SK-N-SH treated with all-trans-retinoic acid at 6 μM for 48 hours (cell line): ENCODE results near the gene SMC4.

ENCODE experiments used
- ATAC-seq: fragments of 200-7000 bp; cut with Tn5 transposase; 3 replicates; pipeline ENCODE4 v1.9.1; 2020; ENCODE audit warnings: mild to moderate bottlenecking, moderate library complexity
- ARNTL ChIP-seq: fragments of 450-650 bp; formaldehyde crosslinking; IDR thresholded peaks from 2 replicates; pipeline ENCODE4 v1.5.0; 2020; ENCODE audit warnings: low read depth, mild to moderate bottlenecking, moderate library complexity, borderline replicate concordance
- BACH2 ChIP-seq: fragments of 250-450 bp; sonication (Bioruptor Pico); IDR thresholded peaks from 2 replicates; pipeline ENCODE4 v1.9.0; 2021; ENCODE audit warnings: mild to moderate bottlenecking, borderline replicate concordance
- CSDC2 ChIP-seq: fragments of 250-450 bp; sonication (Bioruptor Pico); IDR thresholded peaks from 2 replicates; pipeline ENCODE4 v1.5.0; 2020; ENCODE audit warnings: mild to moderate bottlenecking, moderate library complexity
- ESRRG ChIP-seq: fragments of 250-450 bp; sonication (Bioruptor Pico); IDR thresholded peaks from 2 replicates; pipeline ENCODE4 v1.6.1; 2021; ENCODE audit warnings: mild to moderate bottlenecking
- ISL1 ChIP-seq: fragments of 250-450 bp; sonication (Bioruptor Pico); IDR thresholded peaks from 2 replicates; pipeline ENCODE4 v2.1.2; 2022; ENCODE audit warnings: mild to moderate bottlenecking, moderate library complexity
- OSR1 ChIP-seq: fragments of 250-450 bp; sonication (Bioruptor Pico); IDR thresholded peaks from 2 replicates; pipeline ENCODE4 v1.8.0; 2022; ENCODE audit warnings: moderate library complexity, mild to moderate bottlenecking, inconsistent platforms
- PPARA ChIP-seq: fragments of 250-450 bp; sonication (Bioruptor Pico); IDR thresholded peaks from 2 replicates; pipeline ENCODE4 v1.5.0; 2020; ENCODE audit warnings: mild to moderate bottlenecking, borderline replicate concordance
- RARB ChIP-seq: fragments of 250-450 bp; sonication (Bioruptor Pico); IDR thresholded peaks from 2 replicates; pipeline ENCODE4 v1.8.0; 2021; ENCODE audit warnings: mild to moderate bottlenecking, moderate library complexity
- SNAI2 ChIP-seq: fragments of 250-450 bp; sonication (Bioruptor Pico); IDR thresholded peaks from 2 replicates; pipeline ENCODE4 v1.5.0; 2020; ENCODE audit warnings: mild to moderate bottlenecking, moderate library complexity
- TCF4 ChIP-seq: fragments of 250-450 bp; sonication (Bioruptor Pico); IDR thresholded peaks from 2 replicates; pipeline ENCODE4 v1.8.0; 2021; ENCODE audit warnings: mild to moderate bottlenecking, moderate library complexity, borderline replicate concordance
- TOX ChIP-seq: fragments of 250-450 bp; sonication (Bioruptor Pico); IDR thresholded peaks from 2 replicates; pipeline ENCODE4 v1.8.0; 2021; ENCODE audit warnings: mild to moderate bottlenecking, moderate library complexity, borderline replicate concordance
- ZC3H10 ChIP-seq: fragments of 250-450 bp; sonication (Bioruptor Pico); IDR thresholded peaks from 2 replicates; pipeline ENCODE4 v1.5.1; 2021; ENCODE audit warnings: mild to moderate bottlenecking, moderate library complexity
- ZFP3 ChIP-seq: fragments of 250-450 bp; sonication (Bioruptor Pico); IDR thresholded peaks from 2 replicates; pipeline ENCODE4 v1.5.0; 2020; ENCODE audit warnings: mild to moderate bottlenecking, moderate library complexity
- ZFP30 ChIP-seq: fragments of 450-650 bp; formaldehyde crosslinking; IDR thresholded peaks from 2 replicates; pipeline ENCODE4 v1.5.0; 2022; ENCODE audit warnings: mild to moderate bottlenecking, moderate library complexity
- ZNF565 ChIP-seq: fragments of 450-650 bp; formaldehyde crosslinking; conservative IDR thresholded peaks from 2 replicates; pipeline ENCODE4 v1.5.0; 2020; ENCODE audit warnings: low read depth, mild to moderate bottlenecking, moderate library complexity
- ZNF70 ChIP-seq: fragments of 450-650 bp; formaldehyde crosslinking; IDR thresholded peaks from 2 replicates; pipeline ENCODE4 v1.5.0; 2020; ENCODE audit warnings: mild to moderate bottlenecking, moderate library complexity
- ZNF8 ChIP-seq: fragments of 450-650 bp; formaldehyde crosslinking; IDR thresholded peaks from 2 replicates; pipeline ENCODE4 v1.5.0; 2020; ENCODE audit warnings: mild to moderate bottlenecking, moderate library complexity
- TF ChIP-seq, protein P1 (sequence below): fragments of 250-450 bp; sonication (Bioruptor Pico); IDR thresholded peaks from 2 replicates; pipeline ENCODE4 v1.5.0; 2020; ENCODE audit warnings: mild to moderate bottlenecking, moderate library complexity
- TF ChIP-seq, protein P2 (sequence below): fragments of 250-450 bp; sonication (Bioruptor Pico); IDR thresholded peaks from 2 replicates; pipeline ENCODE4 v1.5.1; 2020; ENCODE audit warnings: low read depth, mild to moderate bottlenecking, moderate library complexity
- TF ChIP-seq, protein P3 (sequence below): fragments of 250-450 bp; sonication (Bioruptor Pico); IDR thresholded peaks from 2 replicates; pipeline ENCODE4 v1.8.0; 2021; ENCODE audit warnings: low read depth, mild to moderate bottlenecking, moderate library complexity, borderline replicate concordance
- TF ChIP-seq, protein P4 (sequence below): fragments of 250-450 bp; sonication (Bioruptor Pico); IDR thresholded peaks from 2 replicates; pipeline ENCODE4 v1.8.0; 2020; ENCODE audit warnings: mild to moderate bottlenecking, moderate library complexity, borderline replicate concordance
- TF ChIP-seq, protein P5 (sequence below): fragments of 250-450 bp; sonication (Bioruptor Pico); IDR thresholded peaks from 2 replicates; pipeline ENCODE4 v1.5.1; 2021; ENCODE audit warnings: mild to moderate bottlenecking, moderate library complexity

The SMC4 gene

DNA sequence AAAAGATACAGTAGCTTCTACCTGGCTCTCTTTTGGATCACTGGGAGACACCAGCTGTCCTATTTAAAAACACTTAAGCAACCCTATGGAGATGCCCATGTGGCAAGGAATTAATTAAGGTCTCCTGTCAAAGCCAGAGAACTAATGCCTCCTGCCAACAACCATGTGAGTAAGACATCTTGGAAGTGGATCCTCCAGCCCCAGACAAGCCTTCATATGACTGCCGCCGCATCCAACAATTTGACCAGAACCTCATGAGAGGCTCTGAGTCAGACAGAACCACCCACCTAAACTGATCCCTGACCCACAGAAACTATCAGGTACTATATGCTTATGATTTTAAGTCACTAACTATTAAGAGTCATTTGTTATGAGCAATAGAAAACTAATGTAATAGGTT, 22.8 kb upstream of the SMC4 start:
- TF ChIP-seq BACH2, result no peak
- TF ChIP-seq, protein P1, sequence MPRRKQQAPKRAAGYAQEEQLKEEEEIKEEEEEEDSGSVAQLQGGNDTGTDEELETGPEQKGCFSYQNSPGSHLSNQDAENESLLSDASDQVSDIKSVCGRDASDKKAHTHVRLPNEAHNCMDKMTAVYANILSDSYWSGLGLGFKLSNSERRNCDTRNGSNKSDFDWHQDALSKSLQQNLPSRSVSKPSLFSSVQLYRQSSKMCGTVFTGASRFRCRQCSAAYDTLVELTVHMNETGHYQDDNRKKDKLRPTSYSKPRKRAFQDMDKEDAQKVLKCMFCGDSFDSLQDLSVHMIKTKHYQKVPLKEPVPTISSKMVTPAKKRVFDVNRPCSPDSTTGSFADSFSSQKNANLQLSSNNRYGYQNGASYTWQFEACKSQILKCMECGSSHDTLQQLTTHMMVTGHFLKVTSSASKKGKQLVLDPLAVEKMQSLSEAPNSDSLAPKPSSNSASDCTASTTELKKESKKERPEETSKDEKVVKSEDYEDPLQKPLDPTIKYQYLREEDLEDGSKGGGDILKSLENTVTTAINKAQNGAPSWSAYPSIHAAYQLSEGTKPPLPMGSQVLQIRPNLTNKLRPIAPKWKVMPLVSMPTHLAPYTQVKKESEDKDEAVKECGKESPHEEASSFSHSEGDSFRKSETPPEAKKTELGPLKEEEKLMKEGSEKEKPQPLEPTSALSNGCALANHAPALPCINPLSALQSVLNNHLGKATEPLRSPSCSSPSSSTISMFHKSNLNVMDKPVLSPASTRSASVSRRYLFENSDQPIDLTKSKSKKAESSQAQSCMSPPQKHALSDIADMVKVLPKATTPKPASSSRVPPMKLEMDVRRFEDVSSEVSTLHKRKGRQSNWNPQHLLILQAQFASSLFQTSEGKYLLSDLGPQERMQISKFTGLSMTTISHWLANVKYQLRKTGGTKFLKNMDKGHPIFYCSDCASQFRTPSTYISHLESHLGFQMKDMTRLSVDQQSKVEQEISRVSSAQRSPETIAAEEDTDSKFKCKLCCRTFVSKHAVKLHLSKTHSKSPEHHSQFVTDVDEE (CRISPR knock-in tag), result no peak
- TF ChIP-seq RARB (CRISPR knock-in tag), result no peak
- TF ChIP-seq TCF4 (CRISPR knock-in tag), result no peak
- TF ChIP-seq ZFP3, result no peak
- ATAC-seq, result peak; percentile 54; the same call in 2 of the 3 replicates

- TF ChIP-seq, protein P2, sequence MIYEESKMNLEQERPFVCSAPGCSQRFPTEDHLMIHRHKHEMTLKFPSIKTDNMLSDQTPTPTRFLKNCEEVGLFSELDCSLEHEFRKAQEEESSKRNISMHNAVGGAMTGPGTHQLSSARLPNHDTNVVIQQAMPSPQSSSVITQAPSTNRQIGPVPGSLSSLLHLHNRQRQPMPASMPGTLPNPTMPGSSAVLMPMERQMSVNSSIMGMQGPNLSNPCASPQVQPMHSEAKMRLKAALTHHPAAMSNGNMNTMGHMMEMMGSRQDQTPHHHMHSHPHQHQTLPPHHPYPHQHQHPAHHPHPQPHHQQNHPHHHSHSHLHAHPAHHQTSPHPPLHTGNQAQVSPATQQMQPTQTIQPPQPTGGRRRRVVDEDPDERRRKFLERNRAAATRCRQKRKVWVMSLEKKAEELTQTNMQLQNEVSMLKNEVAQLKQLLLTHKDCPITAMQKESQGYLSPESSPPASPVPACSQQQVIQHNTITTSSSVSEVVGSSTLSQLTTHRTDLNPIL (CRISPR knock-in tag), result no peak
- TF ChIP-seq, protein P3, sequence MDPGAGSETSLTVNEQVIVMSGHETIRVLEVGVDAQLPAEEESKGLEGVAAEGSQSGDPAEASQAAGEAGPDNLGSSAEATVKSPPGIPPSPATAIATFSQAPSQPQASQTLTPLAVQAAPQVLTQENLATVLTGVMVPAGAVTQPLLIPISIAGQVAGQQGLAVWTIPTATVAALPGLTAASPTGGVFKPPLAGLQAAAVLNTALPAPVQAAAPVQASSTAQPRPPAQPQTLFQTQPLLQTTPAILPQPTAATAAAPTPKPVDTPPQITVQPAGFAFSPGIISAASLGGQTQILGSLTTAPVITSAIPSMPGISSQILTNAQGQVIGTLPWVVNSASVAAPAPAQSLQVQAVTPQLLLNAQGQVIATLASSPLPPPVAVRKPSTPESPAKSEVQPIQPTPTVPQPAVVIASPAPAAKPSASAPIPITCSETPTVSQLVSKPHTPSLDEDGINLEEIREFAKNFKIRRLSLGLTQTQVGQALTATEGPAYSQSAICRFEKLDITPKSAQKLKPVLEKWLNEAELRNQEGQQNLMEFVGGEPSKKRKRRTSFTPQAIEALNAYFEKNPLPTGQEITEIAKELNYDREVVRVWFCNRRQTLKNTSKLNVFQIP (CRISPR knock-in tag), result no peak
- TF ChIP-seq ZFP30 (CRISPR knock-in tag) (no peak), ZC3H10 (no peak), TOX (CRISPR knock-in tag) (no peak), ARNTL (CRISPR knock-in tag) (no peak), OSR1 (CRISPR knock-in tag) (no peak), ZNF565 (CRISPR knock-in tag) (no peak), PPARA (CRISPR knock-in tag) (no peak), CSDC2 (CRISPR knock-in tag) (no peak), ZNF70 (no peak)
- TF ChIP-seq, protein P1 (CRISPR knock-in tag), result no peak
- TF ChIP-seq, protein P4, sequence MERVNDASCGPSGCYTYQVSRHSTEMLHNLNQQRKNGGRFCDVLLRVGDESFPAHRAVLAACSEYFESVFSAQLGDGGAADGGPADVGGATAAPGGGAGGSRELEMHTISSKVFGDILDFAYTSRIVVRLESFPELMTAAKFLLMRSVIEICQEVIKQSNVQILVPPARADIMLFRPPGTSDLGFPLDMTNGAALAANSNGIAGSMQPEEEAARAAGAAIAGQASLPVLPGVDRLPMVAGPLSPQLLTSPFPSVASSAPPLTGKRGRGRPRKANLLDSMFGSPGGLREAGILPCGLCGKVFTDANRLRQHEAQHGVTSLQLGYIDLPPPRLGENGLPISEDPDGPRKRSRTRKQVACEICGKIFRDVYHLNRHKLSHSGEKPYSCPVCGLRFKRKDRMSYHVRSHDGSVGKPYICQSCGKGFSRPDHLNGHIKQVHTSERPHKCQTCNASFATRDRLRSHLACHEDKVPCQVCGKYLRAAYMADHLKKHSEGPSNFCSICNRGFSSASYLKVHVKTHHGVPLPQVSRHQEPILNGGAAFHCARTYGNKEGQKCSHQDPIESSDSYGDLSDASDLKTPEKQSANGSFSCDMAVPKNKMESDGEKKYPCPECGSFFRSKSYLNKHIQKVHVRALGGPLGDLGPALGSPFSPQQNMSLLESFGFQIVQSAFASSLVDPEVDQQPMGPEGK (CRISPR knock-in tag), result no peak
- ATAC-seq, result no peak
These were observed 20.9 kb upstream of the SMC4 start for GRCh38 chr3:160378331-160379109.

DNA sequence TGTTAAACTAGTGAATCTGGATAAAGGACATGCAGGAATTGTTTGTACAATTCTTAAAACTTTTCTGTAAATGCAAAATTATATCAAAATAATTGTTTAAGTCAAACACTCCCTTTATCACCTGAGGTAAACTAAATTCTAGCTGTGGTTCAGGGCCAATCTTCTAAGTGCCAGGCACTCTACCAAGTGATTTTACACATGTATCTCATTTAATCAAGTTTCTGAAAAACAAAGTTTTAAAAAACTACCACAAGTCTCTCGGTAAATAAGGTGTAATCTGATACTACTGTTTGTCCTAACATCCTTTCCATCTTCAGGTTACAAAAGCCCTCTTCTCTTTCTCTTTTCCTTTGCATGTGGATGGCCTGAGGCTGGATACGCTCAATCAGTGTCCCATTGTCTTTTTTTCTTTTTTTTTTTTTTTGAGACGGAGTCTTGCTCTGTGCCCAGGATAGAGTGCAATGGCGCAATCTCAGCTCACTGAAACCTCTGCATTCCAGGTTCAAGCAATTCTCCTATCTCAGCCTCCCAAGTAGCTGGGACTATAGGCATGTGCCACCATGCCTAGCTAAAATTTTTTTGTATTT, 19.7 kb upstream of the SMC4 start:
- no peak for ATAC-seq
- TF ChIP-seq ZNF565 (CRISPR knock-in tag) (no peak), CSDC2 (CRISPR knock-in tag) (no peak), ZNF8 (CRISPR knock-in tag) (no peak), RARB (CRISPR knock-in tag) (no peak), ZFP3 (no peak), ISL1 (CRISPR knock-in tag) (no peak), ZNF70 (no peak), BACH2 (no peak), ESRRG (CRISPR knock-in tag) (no peak), SNAI2 (CRISPR knock-in tag) (no peak), PPARA (CRISPR knock-in tag) (no peak)
- TF ChIP-seq, protein P3 (CRISPR knock-in tag), result no peak
- TF ChIP-seq, protein P5, sequence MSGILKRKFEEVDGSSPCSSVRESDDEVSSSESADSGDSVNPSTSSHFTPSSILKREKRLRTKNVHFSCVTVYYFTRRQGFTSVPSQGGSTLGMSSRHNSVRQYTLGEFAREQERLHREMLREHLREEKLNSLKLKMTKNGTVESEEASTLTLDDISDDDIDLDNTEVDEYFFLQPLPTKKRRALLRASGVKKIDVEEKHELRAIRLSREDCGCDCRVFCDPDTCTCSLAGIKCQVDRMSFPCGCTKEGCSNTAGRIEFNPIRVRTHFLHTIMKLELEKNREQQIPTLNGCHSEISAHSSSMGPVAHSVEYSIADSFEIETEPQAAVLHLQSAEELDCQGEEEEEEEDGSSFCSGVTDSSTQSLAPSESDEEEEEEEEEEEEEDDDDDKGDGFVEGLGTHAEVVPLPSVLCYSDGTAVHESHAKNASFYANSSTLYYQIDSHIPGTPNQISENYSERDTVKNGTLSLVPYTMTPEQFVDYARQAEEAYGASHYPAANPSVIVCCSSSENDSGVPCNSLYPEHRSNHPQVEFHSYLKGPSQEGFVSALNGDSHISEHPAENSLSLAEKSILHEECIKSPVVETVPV (CRISPR knock-in tag), result no peak
